ENCODE measurements around the gene SLC39A1.
A peak's percentile ranks its signal among the peaks of the same experiment; 100 is the strongest.

SLC39A1 gene

DNA sequence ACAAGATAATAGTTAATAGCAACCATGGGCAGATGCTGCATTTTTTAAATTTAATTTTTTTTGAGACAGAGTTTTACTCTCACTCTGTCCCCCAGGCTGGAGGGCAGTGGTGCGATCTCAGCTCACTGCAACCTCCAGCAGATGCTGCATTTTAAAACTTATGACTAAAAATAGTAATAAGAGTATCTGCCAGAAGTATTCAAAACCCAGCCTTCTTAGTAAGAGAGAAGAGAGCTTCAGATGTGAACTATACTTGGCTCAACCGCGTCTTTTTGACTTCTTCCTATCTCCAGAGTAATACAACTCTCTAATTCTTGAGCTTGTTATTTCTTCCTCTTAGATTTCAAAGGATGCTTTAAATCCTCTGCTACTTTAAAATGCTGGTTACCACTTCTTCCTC is 31.9 kb upstream of the SLC39A1 start:
- TF ChIP-seq CTCF (IDR thresholded peaks at IDR 0.05; ENCODE audit: control insufficient read depth, insufficient read depth, low read depth, low read length, missing control alignments), result no peak
- no peak for DNase-seq (ENCODE audit: low read depth)
- no peak overlapping the region for H3K4me3 ChIP-seq (ENCODE audit: control insufficient read depth, low read depth, low read length)

DNA sequence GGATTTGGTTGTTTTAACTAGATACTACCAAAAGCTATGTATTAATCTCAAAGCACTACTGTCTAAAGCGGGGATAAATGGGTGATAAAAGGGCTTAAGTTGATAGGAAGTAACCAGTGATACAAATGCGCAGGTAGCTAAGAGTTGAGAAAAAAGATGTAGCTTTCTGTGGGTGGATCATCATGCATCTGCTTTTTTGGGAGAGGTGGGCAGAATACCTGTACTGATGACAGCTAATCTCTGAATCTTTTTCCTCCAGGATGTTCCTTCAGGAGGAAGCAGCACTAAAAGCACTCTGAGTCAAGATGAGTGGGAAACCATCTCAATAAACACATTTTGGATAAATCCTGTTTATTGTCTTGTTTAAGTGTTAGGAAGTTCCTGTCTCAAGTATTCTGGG is 28.5 kb upstream of the SLC39A1 start:
- no peak for TF ChIP-seq CTCF (IDR thresholded peaks at IDR 0.05; ENCODE audit: control insufficient read depth, insufficient read depth, low read depth, low read length, missing control alignments)

GRCh38 chr1:153991151-153991630 is 27.9 kb upstream of the SLC39A1 start:
- H3K4me3 ChIP-seq (ENCODE audit: control insufficient read depth, low read depth, low read length), result peak overlapping the region; percentile 91
- TF ChIP-seq CTCF (IDR thresholded peaks at IDR 0.05; ENCODE audit: control insufficient read depth, insufficient read depth, low read depth, low read length, missing control alignments), result no peak
- DNase-seq (ENCODE audit: low read depth), result no peak

More for the DNA sequence above, 28.5 kb upstream of the SLC39A1 start:
- DNase-seq (ENCODE audit: low read depth), result no peak
- H3K4me3 ChIP-seq (ENCODE audit: control insufficient read depth, low read depth, low read length), result peak overlapping the region; percentile 91

GRCh38 chr1:153990468-153991150 is 27.3 kb upstream of the SLC39A1 start, which contains the start of gene RPS27:
TSS of gene RPS27 (plus strand) at chr1:153990762. CDS start at chr1:153990797, 35 bp downstream.
- peak within 1 kb of the TSS; percentile 91 for H3K4me3 ChIP-seq (ENCODE audit: control insufficient read depth, low read depth, low read length)
- TF ChIP-seq CTCF (IDR thresholded peaks at IDR 0.05; ENCODE audit: control insufficient read depth, insufficient read depth, low read depth, low read length, missing control alignments), result no peak
- peak; percentile 97 for DNase-seq (ENCODE audit: low read depth)

GRCh38 chr1:153987621-153988020 is 24.3 kb upstream of the SLC39A1 start:
- no peak overlapping the region for H3K4me3 ChIP-seq (ENCODE audit: control insufficient read depth, low read depth, low read length)
- DNase-seq (ENCODE audit: low read depth), result no peak
- no peak for TF ChIP-seq CTCF (IDR thresholded peaks at IDR 0.05; ENCODE audit: control insufficient read depth, insufficient read depth, low read depth, low read length, missing control alignments)

- TF ChIP-seq CTCF (IDR thresholded peaks at IDR 0.05; ENCODE audit: control insufficient read depth, insufficient read depth, low read depth, low read length, missing control alignments), result no peak
- peak; percentile 52 for DNase-seq (ENCODE audit: low read depth)
- peak within 1 kb of the TSS; percentile 84 for H3K4me3 ChIP-seq (ENCODE audit: control insufficient read depth, low read depth, low read length)
Observed at GRCh38 chr1:153985941-153986761, 22.8 kb upstream of the SLC39A1 start, which contains the start of gene RAB13. TSS of gene RAB13 (minus strand) at chr1:153986339. CDS start at chr1:153986236, 103 bp downstream.

Data from AG09309 (cell line).